ENCODE results near the gene SAMD13. TPM values are rescaled to one million over a fixed set of nuclear protein-coding genes. Genes with fewer than 3 reads are reported as not detected.
A peak's percentile ranks its signal among the peaks of the same experiment; 100 is the strongest.
"Not testable (repeated sequence)": the region's sequence is repeated elsewhere in the genome, so short reads cannot be mapped to it uniquely, and the experiment has no call there.

The SAMD13 gene
- total RNA-seq, 1 experiment from 2014 or later, result 0.59 TPM

DNA sequence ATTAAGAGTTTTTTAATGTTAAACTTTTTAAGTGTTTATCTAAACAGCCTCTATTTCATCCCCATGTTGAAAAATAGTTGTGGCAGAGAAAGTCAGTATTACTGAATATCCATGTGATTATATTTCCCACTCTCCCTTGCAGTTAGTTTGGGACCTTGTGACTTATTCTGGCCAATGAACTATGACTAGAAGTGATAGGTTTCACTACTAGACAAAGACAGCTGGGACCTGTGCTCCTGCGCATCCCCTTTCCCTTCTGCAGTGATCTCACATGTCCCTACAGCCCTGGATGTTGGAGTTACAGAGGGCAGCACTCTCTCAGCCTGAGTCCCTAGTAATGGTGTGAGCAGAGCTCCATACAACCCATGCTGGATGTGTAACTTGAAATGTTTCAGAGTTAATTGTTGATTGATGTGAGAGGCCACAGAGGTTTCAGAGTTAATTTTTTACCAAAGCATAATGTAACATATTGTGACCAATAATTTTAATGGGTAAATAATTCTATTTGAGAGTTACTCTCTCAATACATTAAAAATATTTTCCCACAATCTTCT lies 18.7 kb upstream of the SAMD13 start:
- BruUV-seq (replicated peaks), result no TSS peak
- H3K4me3 ChIP-seq (ENCODE audit: low read depth, low read length), result no peak overlapping the region
- ChIA-PET CTCF (no interaction called here), POLR2A (no interaction called here)
- no peaks in the 10 kb centered on the region for H3K27me3 ChIP-seq (replicated peaks; ENCODE audit: control insufficient read depth, insufficient read depth, low read length)
- Mint-ChIP-seq H3K9me3 (ENCODE audit: unreplicated experiment) (peaks cover 44% of the 10 kb centered on the region), H3K27me3 (ENCODE audit: insufficient read depth, unreplicated experiment) (no peaks in the 10 kb centered on the region), H3K4me1 (ENCODE audit: low read depth, unreplicated experiment) (peaks cover 17% of the 10 kb centered on the region), H3K36me3 (ENCODE audit: insufficient read depth, unreplicated experiment) (peaks cover 7% of the 10 kb centered on the region), H3K4me3 (ENCODE audit: unreplicated experiment) (no peak overlapping the region), H3K27ac (ENCODE audit: unreplicated experiment) (no peak overlapping the region)
- peaks cover 16% of the 10 kb centered on the region for H3K4me1 ChIP-seq
- TF ChIP-seq, protein P1, sequence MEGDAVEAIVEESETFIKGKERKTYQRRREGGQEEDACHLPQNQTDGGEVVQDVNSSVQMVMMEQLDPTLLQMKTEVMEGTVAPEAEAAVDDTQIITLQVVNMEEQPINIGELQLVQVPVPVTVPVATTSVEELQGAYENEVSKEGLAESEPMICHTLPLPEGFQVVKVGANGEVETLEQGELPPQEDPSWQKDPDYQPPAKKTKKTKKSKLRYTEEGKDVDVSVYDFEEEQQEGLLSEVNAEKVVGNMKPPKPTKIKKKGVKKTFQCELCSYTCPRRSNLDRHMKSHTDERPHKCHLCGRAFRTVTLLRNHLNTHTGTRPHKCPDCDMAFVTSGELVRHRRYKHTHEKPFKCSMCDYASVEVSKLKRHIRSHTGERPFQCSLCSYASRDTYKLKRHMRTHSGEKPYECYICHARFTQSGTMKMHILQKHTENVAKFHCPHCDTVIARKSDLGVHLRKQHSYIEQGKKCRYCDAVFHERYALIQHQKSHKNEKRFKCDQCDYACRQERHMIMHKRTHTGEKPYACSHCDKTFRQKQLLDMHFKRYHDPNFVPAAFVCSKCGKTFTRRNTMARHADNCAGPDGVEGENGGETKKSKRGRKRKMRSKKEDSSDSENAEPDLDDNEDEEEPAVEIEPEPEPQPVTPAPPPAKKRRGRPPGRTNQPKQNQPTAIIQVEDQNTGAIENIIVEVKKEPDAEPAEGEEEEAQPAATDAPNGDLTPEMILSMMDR (IDR thresholded peaks at IDR 0.05; ENCODE audit: insufficient read depth in 1 of 2, low read depth in 1 of 2, low read length in 1 of 2, severe bottlenecking in 1 of 2, unreplicated experiment in 1 of 2), result no peak
- no peaks in the 10 kb centered on the region for H3K9me3 ChIP-seq
- H3K36me3 ChIP-seq (ENCODE audit: control insufficient read depth, insufficient read depth, low read length), result no peaks in the 10 kb centered on the region
- intact Hi-C loops (cut with micrococcal nuclease; ENCODE audit: unreplicated experiment), result no loop called here
- no peak for DNase-seq

DNA sequence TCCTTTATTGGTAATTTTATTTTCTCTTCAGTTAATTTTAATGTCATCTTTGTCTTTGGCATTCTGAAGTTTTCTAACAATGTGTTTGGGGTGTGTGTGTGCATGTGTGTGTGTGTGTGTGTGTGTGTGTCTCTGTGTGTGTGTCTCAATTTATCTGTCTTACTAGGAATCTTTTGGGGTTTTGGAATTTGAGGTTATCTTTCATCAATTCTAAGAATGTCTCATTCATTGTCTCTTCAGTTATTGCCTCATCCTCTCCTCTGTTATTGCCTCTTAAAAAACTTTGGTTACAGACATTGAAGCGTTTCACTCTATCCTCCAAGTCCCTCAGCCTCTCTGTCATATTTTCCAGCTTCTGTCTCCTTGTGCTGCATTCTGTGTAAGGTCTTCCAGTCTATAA lies 18.1 kb upstream of the SAMD13 start:
- Mint-ChIP-seq H3K27me3 (ENCODE audit: insufficient read depth, unreplicated experiment) (no peaks in the 10 kb centered on the region), H3K27ac (ENCODE audit: unreplicated experiment) (no peak overlapping the region), H3K4me3 (ENCODE audit: unreplicated experiment) (no peak overlapping the region), H3K36me3 (ENCODE audit: insufficient read depth, unreplicated experiment) (peaks cover 7% of the 10 kb centered on the region), H3K9me3 (ENCODE audit: unreplicated experiment) (peaks cover 44% of the 10 kb centered on the region), H3K4me1 (ENCODE audit: low read depth, unreplicated experiment) (peaks cover 17% of the 10 kb centered on the region)
- TF ChIP-seq, protein P1 (IDR thresholded peaks at IDR 0.05; ENCODE audit: insufficient read depth in 1 of 2, low read depth in 1 of 2, low read length in 1 of 2, severe bottlenecking in 1 of 2, unreplicated experiment in 1 of 2), result no peak
- Histone ChIP-seq H3K4me1 (peaks cover 13% of the 10 kb centered on the region), H3K27me3 (replicated peaks; ENCODE audit: control insufficient read depth, insufficient read depth, low read length) (no peaks in the 10 kb centered on the region), H3K9me3 (no peaks in the 10 kb centered on the region), H3K36me3 (ENCODE audit: control insufficient read depth, insufficient read depth, low read length) (no peaks in the 10 kb centered on the region), H3K4me3 (ENCODE audit: low read depth, low read length) (no peak overlapping the region)
- no peak for DNase-seq
- intact Hi-C loops (cut with micrococcal nuclease; ENCODE audit: unreplicated experiment), result no loop called here
- ChIA-PET POLR2A (no interaction called here), CTCF (no interaction called here)
- BruUV-seq (replicated peaks), result no TSS peak

DNA sequence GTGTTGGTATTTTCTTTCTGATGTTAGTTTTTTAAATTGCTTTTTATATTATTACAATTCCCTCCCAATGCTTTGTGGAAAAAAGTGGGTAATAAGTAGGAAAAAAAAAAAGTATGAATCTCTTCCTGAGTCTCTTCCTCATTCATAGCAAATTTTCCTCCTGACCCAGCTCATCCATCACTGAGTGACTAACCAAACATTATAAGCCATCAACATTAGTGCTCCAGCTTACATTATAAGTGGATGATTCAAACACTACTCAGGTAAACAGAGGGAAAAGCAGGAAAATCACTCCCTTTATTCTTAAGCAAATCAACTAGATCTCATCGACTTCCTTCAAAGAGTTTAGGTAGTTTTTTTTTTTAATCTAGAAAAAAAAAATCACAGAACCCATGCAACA lies 15.4 kb upstream of the SAMD13 start:
- peaks cover 37% of the 10 kb centered on the region for H3K9me3 Mint-ChIP-seq (ENCODE audit: unreplicated experiment)
- peaks cover 7% of the 10 kb centered on the region for H3K36me3 Mint-ChIP-seq (ENCODE audit: insufficient read depth, unreplicated experiment)
- no peak for DNase-seq
- H3K9me3 ChIP-seq, result no peaks in the 10 kb centered on the region
- H3K4me3 ChIP-seq (ENCODE audit: low read depth, low read length), result no peak overlapping the region
- intact Hi-C loops (cut with micrococcal nuclease; ENCODE audit: unreplicated experiment), result no loop called here
- no peak overlapping the region for H3K27ac Mint-ChIP-seq (ENCODE audit: unreplicated experiment)
- no peak overlapping the region for H3K4me3 Mint-ChIP-seq (ENCODE audit: unreplicated experiment)
- H3K27me3 ChIP-seq (replicated peaks; ENCODE audit: control insufficient read depth, insufficient read depth, low read length), result no peaks in the 10 kb centered on the region
- no peaks in the 10 kb centered on the region for H3K36me3 ChIP-seq (ENCODE audit: control insufficient read depth, insufficient read depth, low read length)
- ChIA-PET CTCF (no interaction called here), POLR2A (no interaction called here)
- no peaks in the 10 kb centered on the region for H3K4me1 ChIP-seq
- no peaks in the 10 kb centered on the region for H3K27me3 Mint-ChIP-seq (ENCODE audit: insufficient read depth, unreplicated experiment)
- H3K4me1 Mint-ChIP-seq (ENCODE audit: low read depth, unreplicated experiment), result peaks cover 10% of the 10 kb centered on the region
- TF ChIP-seq, protein P1 (IDR thresholded peaks at IDR 0.05; ENCODE audit: insufficient read depth in 1 of 2, low read depth in 1 of 2, low read length in 1 of 2, severe bottlenecking in 1 of 2, unreplicated experiment in 1 of 2), result no peak
- no TSS peak for BruUV-seq (replicated peaks)

DNA sequence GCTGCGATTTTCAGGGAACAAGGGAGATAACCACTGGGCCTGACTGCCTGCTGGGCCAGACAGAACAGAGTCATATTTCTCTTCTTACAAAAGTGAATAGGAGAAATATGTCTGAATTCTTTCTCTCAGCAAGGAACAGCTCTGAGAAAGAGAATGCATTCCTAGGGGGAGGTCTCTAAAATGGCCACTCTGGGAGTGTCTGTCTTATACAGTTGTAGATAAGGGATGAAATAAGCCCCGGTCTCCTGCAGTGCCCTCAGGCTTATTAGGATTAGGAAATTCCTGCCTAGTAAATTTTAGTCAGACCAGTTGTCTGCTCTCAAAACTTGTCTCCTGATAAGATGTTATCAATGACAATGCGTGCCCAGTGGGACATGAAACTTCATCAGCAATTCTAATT lies 14.1 kb upstream of the SAMD13 start:
- POLR2A ChIA-PET; H3K4me1 Mint-ChIP-seq (ENCODE audit: low read depth, unreplicated experiment); H3K27me3 Mint-ChIP-seq (ENCODE audit: insufficient read depth, unreplicated experiment); H3K4me3 ChIP-seq (ENCODE audit: low read depth, low read length); H3K27me3 ChIP-seq (replicated peaks; ENCODE audit: control insufficient read depth, insufficient read depth, low read length); H3K36me3 Mint-ChIP-seq (ENCODE audit: insufficient read depth, unreplicated experiment); H3K4me3 Mint-ChIP-seq (ENCODE audit: unreplicated experiment); intact Hi-C loops (cut with micrococcal nuclease; ENCODE audit: unreplicated experiment); H3K4me1 ChIP-seq; BruUV-seq (replicated peaks); H3K36me3 ChIP-seq (ENCODE audit: control insufficient read depth, insufficient read depth, low read length); H3K27ac Mint-ChIP-seq (ENCODE audit: unreplicated experiment); CTCF ChIA-PET; H3K9me3 ChIP-seq: not testable (repeated sequence)
- peaks cover 46% of the 10 kb centered on the region for H3K9me3 Mint-ChIP-seq (ENCODE audit: unreplicated experiment)
- DNase-seq, result peak in 1 of 2 experiments; percentile 30
